Body of pancreas (tissue), 4 donors: ENCODE results near the gene SLC20A1. TPM values are rescaled to one million over a fixed set of nuclear protein-coding genes. Genes with fewer than 3 reads are reported as not detected.

Experiments used
- ATAC-seq: fragments of 150-250 bp; one replicate; pipeline ENCODE4 v1.9.1; 2016
- DNase-seq, 4 donors: peaks; one replicate each; pipeline ENCODE4 v3.0.0-alpha.2; 2019
- H3K27ac ChIP-seq, 4 donors: fragments of 200-600 bp; sonication (generic); 1 replicate in 3 of 4; 2 replicates in 1 of 4; pipeline versions ENCODE4 v1.5.1 to v1.6.1; 2016 to 2019; ENCODE audit warnings: mild to moderate bottlenecking in 1 of 4, mixed read lengths in 1 of 4, moderate library complexity in 1 of 4
- H3K27me3 ChIP-seq, 2 donors: fragments of 200-600 bp; sonication (generic); one replicate each; pipeline ENCODE4 v1.6.0; 2016; ENCODE audit warnings: mild to moderate bottlenecking in 1 of 2
- H3K36me3 ChIP-seq, 2 donors: fragments of 200-600 bp; sonication (generic); replicated peaks in 1 of 2; 2 replicates each; pipeline ENCODE4 v1.5.1; 2016; ENCODE audit warnings: low read depth in 2 of 2; ENCODE audit not compliant: insufficient read depth in 1 of 2
- H3K4me1 ChIP-seq: fragments of 200-600 bp; sonication (generic); one replicate; pipeline ENCODE4 v1.6.0; 2016
- H3K4me3 ChIP-seq, 2 donors: fragments of 200-600 bp; sonication (generic); 1 replicate in 1 of 2; 2 replicates in 1 of 2; pipeline ENCODE4 v1.5.1; 2016 to 2019
- H3K9me3 ChIP-seq, 3 donors: fragments of 200-600 bp; sonication (generic); 1 replicate in 2 of 3; 2 replicates in 1 of 3; pipeline ENCODE4 v1.5.1; 2016
- CTCF ChIP-seq, 7 experiments: fragments of 450-650 bp in 4 of 7; fragments of 200-600 bp in 3 of 7; sonication (generic) in 3 of 7; IDR thresholded peaks; one replicate each; pipeline ENCODE4 v1.5.1; 2016 to 2019; ENCODE audit warnings: antibody characterized with exemption in 7 of 7
- POLR2A ChIP-seq, 3 donors: fragments of 450-650 bp; IDR thresholded peaks; one replicate each; pipeline ENCODE4 v1.6.1; 2016; ENCODE audit warnings: antibody characterized with exemption in 3 of 3, mild to moderate bottlenecking in 2 of 3
- WGBS, 2 donors: methylation state at CpG; one replicate each; pipeline ENCODE4 v1.1.5; 2017; 5-methylcytosine and 5-hydroxymethylcytosine counted together
- intact Hi-C: fragments of 100-400 bp; cut with DNase I; formaldehyde crosslinking; loops from one replicate; pipeline ENCODE4 v1.15.1; 2023
- total RNA-seq, 2 donors: library from RNA; depleted of rRNA; stranded (reverse); fragments of >200 nt; gene quantifications; one replicate each; pipeline ENCODE4 v1.1.0, GENCODE V29; 2016

The SLC20A1 gene
- total RNA-seq, 2 donors from 2014 or later, result 20.5 to 50.1 TPM

DNA sequence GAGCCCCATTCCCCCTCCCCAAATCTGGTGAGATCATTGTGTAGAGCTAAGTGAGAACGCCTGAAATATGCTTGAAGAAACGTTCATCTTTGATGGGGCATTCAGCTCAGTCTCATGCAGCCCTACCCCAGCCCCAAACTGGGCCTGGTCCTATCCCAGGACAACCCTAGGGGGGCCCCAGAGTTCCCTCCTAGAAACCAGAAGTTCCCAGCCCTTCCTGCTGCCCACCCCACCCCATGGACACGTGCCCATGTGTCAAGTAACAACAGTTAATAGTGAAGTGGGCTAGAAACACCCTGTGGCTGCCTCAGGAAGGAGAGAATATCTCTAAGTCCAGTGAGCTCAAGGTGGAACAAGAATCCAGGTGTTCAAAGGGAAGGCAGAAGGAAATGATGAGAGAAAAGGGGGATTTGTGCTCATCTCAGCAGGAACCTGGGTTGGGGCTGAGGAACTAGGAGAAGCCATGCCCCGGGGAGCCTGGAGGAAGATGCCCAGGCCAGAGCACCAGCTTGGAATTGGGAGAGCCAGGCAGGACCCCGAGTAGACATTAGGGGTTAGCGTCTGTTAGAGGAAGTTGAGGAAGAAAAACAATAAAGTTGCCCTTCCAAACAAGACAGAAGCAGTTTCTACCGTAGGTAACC lies 20.1 kb upstream of the SLC20A1 start:
- H3K36me3 ChIP-seq, result no peaks in the 10 kb centered on the region
- WGBS, 2 donors, result 56 to 58% methylated on average over 7 of the region's 7 CpGs
- intact Hi-C loops, result loop anchor here (10.0 kb wide), 1 partner anchor 99 kb away; the partner anchor contains the start of gene NT5DC4
- TF ChIP-seq POLR2A (IDR thresholded peaks at IDR 0.05) (no peak), CTCF (IDR thresholded peaks at IDR 0.05) (no peak)
- H3K27me3 ChIP-seq, result no peaks in the 10 kb centered on the region
- H3K27ac ChIP-seq, result no peak overlapping the region
- H3K4me1 ChIP-seq, result no peaks in the 10 kb centered on the region
- H3K9me3 ChIP-seq, result no peaks in the 10 kb centered on the region
- DNase-seq (no peak), ATAC-seq (no peak)
- H3K4me3 ChIP-seq, result no peak overlapping the region

DNA sequence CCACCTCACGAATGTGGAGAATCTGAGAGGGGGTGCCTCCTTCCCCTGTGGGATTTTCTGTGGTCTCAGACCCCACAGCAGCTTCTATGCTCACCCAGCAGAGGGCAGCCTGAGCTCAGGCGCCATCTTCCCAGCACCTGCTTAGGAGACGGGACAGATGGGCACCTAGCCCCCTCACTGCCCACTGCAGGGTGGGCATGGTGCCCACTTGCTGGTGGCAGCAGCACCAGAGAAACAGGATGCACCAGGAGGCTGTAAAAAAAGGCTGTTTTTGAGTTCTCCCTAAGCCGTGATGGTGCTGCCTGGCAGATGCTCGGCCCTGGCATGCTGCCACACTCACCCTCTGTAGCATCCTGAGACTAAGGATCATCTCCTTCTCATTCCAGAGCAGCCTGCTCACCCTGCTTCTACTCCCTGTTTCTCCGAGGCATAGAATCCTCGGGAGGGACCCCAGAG lies 19.1 kb upstream of the SLC20A1 start:
- TF ChIP-seq POLR2A (IDR thresholded peaks at IDR 0.05) (no peak), CTCF (IDR thresholded peaks at IDR 0.05) (peak; percentile 56 to 86 (median 75))
- intact Hi-C loops, result loop anchor here (10.0 kb wide), 1 partner anchor 98 kb away; the partner anchor contains the start of gene NT5DC4
- no peak overlapping the region for H3K4me3 ChIP-seq
- DNase-seq (peak; percentile 51 to 66 (median 61)), ATAC-seq (peak; percentile 70)
- H3K9me3 ChIP-seq, result no peaks in the 10 kb centered on the region
- no peaks in the 10 kb centered on the region for H3K36me3 ChIP-seq
- no peaks in the 10 kb centered on the region for H3K4me1 ChIP-seq
- peak overlapping the region in 2 of 4 donors; percentile 48 to 56 for H3K27ac ChIP-seq
- WGBS, 2 donors, result 0 to 11% methylated on average over 5 to 7 of the region's 7 CpGs
- H3K27me3 ChIP-seq, result no peaks in the 10 kb centered on the region

DNA sequence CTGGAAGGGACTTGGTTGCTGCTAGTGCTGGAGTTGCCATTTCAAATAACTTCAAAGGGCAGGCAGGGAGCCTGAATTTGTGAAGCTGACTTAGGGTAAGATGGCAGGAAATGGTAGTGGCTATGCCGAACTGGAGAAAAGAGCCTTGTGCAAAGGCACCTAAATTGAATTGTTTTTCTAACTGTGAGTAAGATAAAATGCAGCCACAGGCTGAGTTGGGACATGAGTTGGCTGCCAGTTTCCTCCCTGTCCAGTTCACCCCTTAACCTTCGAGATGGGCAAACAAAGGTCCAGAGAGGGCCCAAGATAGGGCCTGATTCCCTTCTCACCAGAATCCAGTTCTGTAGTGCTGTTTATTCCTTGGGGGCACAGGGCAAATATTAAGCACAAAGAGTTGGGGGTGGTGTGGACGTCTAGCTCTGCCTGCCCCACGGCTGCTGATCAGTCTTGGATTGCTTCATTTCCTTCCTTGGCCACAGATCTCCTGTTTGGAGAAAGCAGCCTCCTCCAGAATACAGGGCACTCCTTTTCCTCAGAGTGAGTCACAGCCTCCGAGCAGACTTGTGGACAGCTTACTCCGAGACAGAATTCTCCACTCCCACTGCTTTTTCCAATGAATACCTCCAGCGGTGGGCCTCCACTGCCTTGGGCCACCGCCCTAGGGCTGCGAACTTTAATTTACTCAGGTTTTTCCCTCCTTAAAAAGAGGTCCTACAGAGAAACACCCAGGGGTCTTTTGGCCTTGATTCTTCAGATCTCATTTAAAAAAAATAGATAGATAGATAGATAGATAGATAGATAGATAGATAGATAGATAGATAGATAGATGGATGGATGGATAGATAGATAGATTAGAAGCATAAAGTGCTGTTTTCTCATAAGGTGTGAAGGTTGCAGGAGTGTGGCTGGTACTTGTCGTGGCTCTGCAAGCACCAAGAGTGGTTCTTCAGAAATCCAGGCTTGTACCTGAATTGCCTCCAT lies 18.4 kb upstream of the SLC20A1 start:
- no peak for TF ChIP-seq POLR2A (IDR thresholded peaks at IDR 0.05)
- no peak for TF ChIP-seq CTCF (IDR thresholded peaks at IDR 0.05)
- no peaks in the 10 kb centered on the region for H3K9me3 ChIP-seq
- ATAC-seq (peak; percentile 64), DNase-seq (peak in 2 of 4 donors; percentile 29 to 62)
- no peaks in the 10 kb centered on the region for H3K36me3 ChIP-seq
- H3K4me1 ChIP-seq, result no peaks in the 10 kb centered on the region
- 53 to 61% methylated on average over 10 of the region's 10 CpGs for WGBS, 2 donors
- no peaks in the 10 kb centered on the region for H3K27me3 ChIP-seq
- peak overlapping the region in 2 of 4 donors; percentile 48 to 56 for H3K27ac ChIP-seq
- no peak overlapping the region for H3K4me3 ChIP-seq
- intact Hi-C loops, result loop anchor here (10.0 kb wide), 1 partner anchor 97 kb away; the partner anchor contains the start of gene NT5DC4

GRCh38 chr2:112629224-112629623 lies 16.5 kb upstream of the SLC20A1 start:
- intact Hi-C loops, result loop anchor here (10.0 kb wide), 1 partner anchor 96 kb away; the partner anchor contains the start of gene NT5DC4
- WGBS, 2 donors, result 75 to 82% methylated on average over 6 of the region's 6 CpGs
- Histone ChIP-seq H3K4me3 (no peak overlapping the region), H3K36me3 (no peaks in the 10 kb centered on the region), H3K27me3 (no peaks in the 10 kb centered on the region), H3K9me3 (no peaks in the 10 kb centered on the region), H3K27ac (no peak overlapping the region), H3K4me1 (no peaks in the 10 kb centered on the region)
- DNase-seq (no peak), ATAC-seq (no peak)
- TF ChIP-seq CTCF (IDR thresholded peaks at IDR 0.05), result no peak
- TF ChIP-seq POLR2A (IDR thresholded peaks at IDR 0.05), result no peak
